Lung (tissue), 12 donors: ENCODE data around the gene BCAP29. TPM values are rescaled to one million over a fixed set of nuclear protein-coding genes. Genes with fewer than 3 reads are reported as not detected.

Source experiments
- ATAC-seq: fragments of 200-7000 bp; cut with Tn5 transposase; one replicate; pipeline ENCODE4 v1.9.1; 2020; ENCODE audit warnings: moderate number of reproducible peaks; ENCODE audit not compliant: insufficient read depth, low FRiP score
- DNase-seq, 3 donors: peaks; one replicate each; pipeline ENCODE4 v3.0.0-alpha.2; 2013 to 2017
- H3K27ac ChIP-seq, 2 donors: one replicate each; pipeline ENCODE4 v1.5.1; 2013; ENCODE audit warnings: mild to moderate bottlenecking in 2 of 2, moderate library complexity in 2 of 2, control low read depth in 1 of 2, inconsistent platforms in 1 of 2, low read depth in 1 of 2, low read length in 1 of 2
- H3K27me3 ChIP-seq, 3 donors: one replicate each; pipeline ENCODE4 v1.5.1; 2013; ENCODE audit warnings: low read length in 2 of 3; ENCODE audit not compliant: control insufficient read depth in 3 of 3, insufficient read depth in 3 of 3
- H3K36me3 ChIP-seq, 4 donors: one replicate each; pipeline ENCODE4 v1.5.1; 2013; ENCODE audit warnings: low read length in 4 of 4, mild to moderate bottlenecking in 1 of 4, moderate library complexity in 1 of 4; ENCODE audit not compliant: control insufficient read depth in 4 of 4, insufficient read depth in 4 of 4
- H3K4me1 ChIP-seq, 5 donors: one replicate each; pipeline ENCODE4 v1.5.1; 2013; ENCODE audit warnings: low read length in 5 of 5, mild to moderate bottlenecking in 2 of 5, moderate library complexity in 1 of 5; ENCODE audit not compliant: control insufficient read depth in 5 of 5, insufficient read depth in 5 of 5
- H3K4me3 ChIP-seq: one replicate; pipeline ENCODE4 v1.5.1; 2013; ENCODE audit warnings: mild to moderate bottlenecking, control low read depth, moderate library complexity
- H3K9ac ChIP-seq, 2 donors: one replicate each; pipeline ENCODE4 v1.5.1; 2013; ENCODE audit warnings: low read length in 2 of 2, control low read depth in 1 of 2; ENCODE audit not compliant: insufficient read depth in 1 of 2
- H3K9me3 ChIP-seq, 4 donors: one replicate each; pipeline ENCODE4 v1.5.1; 2013; ENCODE audit warnings: low read length in 3 of 4, mild to moderate bottlenecking in 1 of 4, moderate library complexity in 1 of 4; ENCODE audit not compliant: control insufficient read depth in 4 of 4, insufficient read depth in 3 of 4
- WGBS, 2 donors: extraction: QIAGEN DNeasy Blood & Tissue Kit; methylation state at CpG; one replicate each; pipeline ENCODE4 v1.1.7; 2013; 5-methylcytosine and 5-hydroxymethylcytosine counted together
- polyA plus RNA-seq, 2 donors: library from polyadenylated mRNA; stranded (reverse); fragments of 200-250 nt; gene quantifications; one replicate each; pipeline ENCODE4 v1.2.1, GENCODE V29; 2013
- total RNA-seq, 2 donors: library from RNA; depleted of rRNA in 1 of 2; stranded (reverse); fragments of >200 nt in 1 of 2; gene quantifications; one replicate each; pipeline ENCODE4 v1.2.1, GENCODE V29; 2014 to 2021
- TF ChIP-seq, protein P1 (sequence below): IDR thresholded peaks from 2 replicates; pipeline ENCODE4 v1.5.1; 2012; ENCODE audit warnings: mild to moderate bottlenecking; ENCODE audit errors: control extremely low read depth, extremely low read depth
- donor health status: control.
- donor health status: control.
- donor health status: Bipolar disorder and iron deficiency.
- donor health status: healthy.
- donor health status: DM: yes; HTN: yes; CAD: no.

Gene BCAP29
- total and polyA plus RNA-seq, 4 donors, result 49.0 to 109 (median 50.4) TPM

DNA sequence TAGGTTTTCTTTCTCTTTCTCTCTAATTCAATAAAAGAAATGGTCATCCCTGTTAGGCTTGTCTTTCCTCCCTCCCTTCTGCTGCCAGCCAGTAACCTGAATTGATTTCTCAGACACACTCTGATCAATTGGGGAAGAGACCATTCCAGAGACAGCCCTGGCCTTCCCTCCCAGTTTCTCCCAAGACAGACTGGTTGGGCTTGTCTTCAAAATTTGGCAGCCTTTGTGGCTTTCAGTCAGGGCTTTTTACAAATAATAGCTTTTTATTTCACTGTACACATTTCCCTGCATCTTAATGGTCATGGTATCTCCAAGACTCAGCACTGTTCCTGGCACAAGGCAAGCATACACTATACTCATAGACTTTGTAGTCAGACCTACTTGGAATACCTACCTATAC lies 33.9 kb downstream of the BCAP29 start:
- H3K9me3 ChIP-seq, result no peaks in the 10 kb centered on the region
- H3K9ac ChIP-seq, result no peak overlapping the region
- no peak for DNase-seq
- peaks cover 0 to 13% (median 9%) of the 10 kb centered on the region in 5 donors for H3K4me1 ChIP-seq
- peaks cover 8 to 21% (median 18%) of the 10 kb centered on the region in 4 donors for H3K36me3 ChIP-seq
- no peak overlapping the region for H3K27ac ChIP-seq
- TF ChIP-seq, protein P1, sequence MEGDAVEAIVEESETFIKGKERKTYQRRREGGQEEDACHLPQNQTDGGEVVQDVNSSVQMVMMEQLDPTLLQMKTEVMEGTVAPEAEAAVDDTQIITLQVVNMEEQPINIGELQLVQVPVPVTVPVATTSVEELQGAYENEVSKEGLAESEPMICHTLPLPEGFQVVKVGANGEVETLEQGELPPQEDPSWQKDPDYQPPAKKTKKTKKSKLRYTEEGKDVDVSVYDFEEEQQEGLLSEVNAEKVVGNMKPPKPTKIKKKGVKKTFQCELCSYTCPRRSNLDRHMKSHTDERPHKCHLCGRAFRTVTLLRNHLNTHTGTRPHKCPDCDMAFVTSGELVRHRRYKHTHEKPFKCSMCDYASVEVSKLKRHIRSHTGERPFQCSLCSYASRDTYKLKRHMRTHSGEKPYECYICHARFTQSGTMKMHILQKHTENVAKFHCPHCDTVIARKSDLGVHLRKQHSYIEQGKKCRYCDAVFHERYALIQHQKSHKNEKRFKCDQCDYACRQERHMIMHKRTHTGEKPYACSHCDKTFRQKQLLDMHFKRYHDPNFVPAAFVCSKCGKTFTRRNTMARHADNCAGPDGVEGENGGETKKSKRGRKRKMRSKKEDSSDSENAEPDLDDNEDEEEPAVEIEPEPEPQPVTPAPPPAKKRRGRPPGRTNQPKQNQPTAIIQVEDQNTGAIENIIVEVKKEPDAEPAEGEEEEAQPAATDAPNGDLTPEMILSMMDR, result no peak
- no peak overlapping the region for H3K4me3 ChIP-seq
- no peaks in the 10 kb centered on the region for H3K27me3 ChIP-seq
- ATAC-seq, result no peak

- Histone ChIP-seq H3K27me3 (no peaks in the 10 kb centered on the region), H3K4me1 (peaks cover 0 to 9% (median 4%) of the 10 kb centered on the region in 5 donors), H3K9me3 (no peaks in the 10 kb centered on the region), H3K9ac (no peak overlapping the region), H3K36me3 (peaks cover 8 to 21% (median 17%) of the 10 kb centered on the region in 4 donors), H3K4me3 (no peak overlapping the region), H3K27ac (no peak overlapping the region)
- ATAC-seq (no peak), DNase-seq (no peak)
- TF ChIP-seq, protein P1, result no peak
Measured at GRCh38 chr7:107614425-107614824, 34.4 kb downstream of the BCAP29 start.

GRCh38 chr7:107615910-107616680 lies 36.0 kb downstream of the BCAP29 start:
- TF ChIP-seq, protein P1, result no peak
- H3K4me3 ChIP-seq, result no peak overlapping the region
- no peak for DNase-seq
- peaks cover 0 to 3% (median 0%) of the 10 kb centered on the region in 5 donors for H3K4me1 ChIP-seq
- H3K27ac ChIP-seq, result no peak overlapping the region
- 93 to 96% methylated on average over 4 of the region's 4 CpGs for WGBS, 2 donors
- no peak overlapping the region for H3K9ac ChIP-seq
- H3K9me3 ChIP-seq, result no peaks in the 10 kb centered on the region
- H3K27me3 ChIP-seq, result no peaks in the 10 kb centered on the region
- H3K36me3 ChIP-seq, result peaks cover 11 to 21% (median 17%) of the 10 kb centered on the region in 4 donors
- ATAC-seq, result no peak
